GM19455 (cell line): ENCODE results near the gene NTN4.
"Not testable (repeated sequence)": the region's sequence is repeated elsewhere in the genome, so short reads cannot be mapped to it uniquely, and the experiment has no call there.

Experiments used
- ATAC-seq: cut with Tn5 transposase; IDR thresholded peaks from one replicate; pipeline ENCODE4 v1.9.1; 2021; ENCODE audit not compliant: unreplicated experiment

The NTN4 gene

GRCh38 chr12:95790033-95790916 is at the start of gene NTN4:
TSS of gene NTN4 (minus strand) at chr12:95790764. CDS start at chr12:95790309, 455 bp downstream.
- ATAC-seq, result no peak

DNA sequence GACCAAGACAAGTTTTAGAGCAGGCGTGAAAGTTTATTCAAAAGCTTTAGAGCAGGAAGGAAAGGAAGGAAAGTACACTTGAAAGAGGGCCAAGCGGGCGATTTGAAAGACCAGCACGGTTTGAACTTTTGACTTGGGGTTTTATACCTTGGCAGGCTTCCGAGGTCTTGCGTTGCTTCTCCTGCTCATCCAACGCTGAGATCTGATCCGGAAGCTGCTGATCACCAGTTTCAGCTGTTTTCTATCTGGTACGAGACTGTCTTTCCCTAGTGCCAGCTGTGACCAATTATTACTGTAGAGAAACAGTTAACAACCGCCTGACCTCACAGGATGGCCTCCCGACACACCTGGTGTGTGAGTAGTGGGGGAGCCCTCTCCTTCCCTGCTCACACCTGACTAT is 47.6 kb upstream of the NTN4 start:
- ATAC-seq, result no peak

DNA sequence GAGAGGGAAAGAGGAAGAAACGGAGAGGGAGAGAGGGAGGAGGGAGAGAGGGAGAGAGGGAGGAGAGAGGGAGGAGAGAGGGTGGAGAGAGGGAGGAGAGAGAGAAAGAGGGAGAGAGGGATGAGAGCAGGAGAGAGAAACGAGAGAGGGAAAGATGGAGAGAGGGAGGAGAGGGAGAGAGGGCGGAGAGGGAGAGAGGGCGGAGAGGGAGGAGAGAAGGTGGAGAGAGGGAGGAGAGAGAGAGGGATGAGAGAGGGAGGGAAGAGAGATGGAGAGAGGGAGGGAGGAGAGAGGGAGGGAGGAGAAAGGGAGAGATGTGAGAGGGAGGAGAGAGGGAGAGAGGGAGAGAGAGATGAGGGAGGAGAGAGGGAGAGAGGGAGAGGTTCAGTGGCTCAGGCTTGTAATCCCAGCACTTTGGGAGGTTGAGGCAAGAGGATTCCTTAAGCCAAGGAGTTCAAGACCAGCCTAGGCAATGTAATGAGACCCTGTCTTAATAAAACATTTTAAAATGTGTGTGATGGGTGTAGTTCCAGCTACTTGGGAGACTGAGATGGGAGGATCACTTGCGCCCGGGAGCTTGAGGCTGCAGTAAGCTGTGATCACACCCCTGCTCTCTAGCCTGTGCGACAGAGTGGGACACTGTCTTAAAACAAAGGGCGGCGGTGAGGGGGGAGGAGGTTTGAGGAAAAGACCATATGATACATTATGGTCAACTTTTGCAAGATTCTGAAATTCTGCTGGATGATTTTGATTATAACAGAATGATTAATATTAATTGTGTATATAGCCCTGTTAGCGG is 46.9 kb upstream of the NTN4 start:
- no peak for ATAC-seq

- no peak for ATAC-seq
These were observed 46.2 kb upstream of the NTN4 start for GRCh38 chr12:95836630-95837239.

- no peak for ATAC-seq
These were observed 45.6 kb upstream of the NTN4 start for GRCh38 chr12:95836185-95836609.

- ATAC-seq, result no peak
These were observed 44.0 kb upstream of the NTN4 start for GRCh38 chr12:95834572-95834971.

DNA sequence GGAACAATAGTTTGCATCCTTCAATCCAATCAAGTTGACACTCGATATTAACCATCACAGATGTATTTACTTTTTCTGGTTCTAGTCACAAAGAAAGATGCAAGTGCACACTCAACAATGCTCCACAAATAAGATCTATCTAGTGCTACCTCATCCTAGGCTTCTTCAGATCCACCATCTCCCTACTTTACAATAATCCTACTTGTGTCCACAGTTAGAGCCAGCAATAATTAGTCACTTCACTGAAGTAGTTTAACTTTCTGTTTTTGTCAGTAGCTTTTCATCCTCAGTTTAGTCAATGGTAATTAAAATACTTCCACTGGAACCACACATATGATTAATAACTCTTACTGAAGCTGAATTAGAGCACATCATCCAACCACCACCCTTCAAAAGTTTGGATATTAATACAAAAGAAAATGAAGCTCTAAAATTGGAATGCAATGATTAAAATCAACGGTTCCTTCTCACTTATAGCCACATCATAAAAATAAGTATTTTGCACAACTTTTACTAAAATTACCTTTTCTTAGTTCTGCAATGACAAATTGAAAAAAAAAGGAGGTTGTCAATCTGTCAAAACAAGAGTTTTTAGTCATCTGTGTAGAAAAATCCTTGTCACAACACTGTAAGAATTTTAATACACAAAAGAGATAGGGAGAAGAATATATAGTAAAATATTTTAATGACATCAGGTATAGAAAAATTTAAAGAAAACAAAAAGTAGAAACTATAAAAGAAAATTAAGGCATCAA is 39.9 kb upstream of the NTN4 start:
- ATAC-seq, result no peak

GRCh38 chr12:95829395-95829794 is 38.8 kb upstream of the NTN4 start:
- no peak for ATAC-seq

- ATAC-seq, result no peak
These were observed 29.6 kb upstream of the NTN4 start for GRCh38 chr12:95820096-95820703.

GRCh38 chr12:95815632-95816212 is 25.2 kb upstream of the NTN4 start:
- ATAC-seq, result no peak

DNA sequence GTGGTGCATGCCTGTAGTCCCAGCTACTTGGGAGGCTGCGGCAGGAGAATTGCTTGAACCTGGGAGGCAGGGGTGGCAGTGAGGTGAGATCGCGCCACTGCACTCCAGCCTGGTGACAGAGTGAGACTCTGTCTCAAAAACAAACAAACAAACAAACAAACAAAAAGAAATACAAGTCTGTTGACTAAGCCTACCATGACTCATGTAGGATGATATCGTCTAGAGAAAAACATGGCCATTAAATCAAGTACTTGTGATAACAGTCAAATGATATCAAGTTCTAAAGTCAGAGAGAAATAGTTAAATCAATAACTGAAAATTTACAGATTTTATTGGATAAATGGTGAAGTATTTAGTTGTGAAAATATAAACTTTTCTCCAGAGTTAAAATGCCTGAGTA is 21.6 kb upstream of the NTN4 start:
- not testable (repeated sequence) for ATAC-seq

GRCh38 chr12:95810411-95810810 is 19.8 kb upstream of the NTN4 start:
- ATAC-seq, result no peak

- ATAC-seq, result no peak
These were observed 18.6 kb upstream of the NTN4 start for GRCh38 chr12:95809000-95809680.

DNA sequence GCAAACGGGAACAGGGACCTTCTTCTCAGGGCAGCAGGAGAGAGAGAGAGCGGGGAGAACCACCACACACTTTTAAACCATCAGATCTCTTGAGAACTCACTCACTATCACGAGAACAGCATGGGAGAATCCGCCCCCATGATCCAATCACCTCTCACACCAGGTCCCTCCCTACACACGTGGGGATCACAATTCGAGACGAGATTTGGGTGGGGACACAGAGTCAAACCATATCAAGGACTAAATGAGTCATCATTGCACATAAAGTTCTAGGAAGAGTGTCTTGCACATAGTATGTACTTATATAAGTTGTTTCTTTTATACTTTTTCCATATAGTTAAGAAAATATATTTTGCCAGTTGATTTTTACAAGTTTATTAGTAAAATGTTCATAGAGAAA is 17.6 kb upstream of the NTN4 start:
- no peak for ATAC-seq

DNA sequence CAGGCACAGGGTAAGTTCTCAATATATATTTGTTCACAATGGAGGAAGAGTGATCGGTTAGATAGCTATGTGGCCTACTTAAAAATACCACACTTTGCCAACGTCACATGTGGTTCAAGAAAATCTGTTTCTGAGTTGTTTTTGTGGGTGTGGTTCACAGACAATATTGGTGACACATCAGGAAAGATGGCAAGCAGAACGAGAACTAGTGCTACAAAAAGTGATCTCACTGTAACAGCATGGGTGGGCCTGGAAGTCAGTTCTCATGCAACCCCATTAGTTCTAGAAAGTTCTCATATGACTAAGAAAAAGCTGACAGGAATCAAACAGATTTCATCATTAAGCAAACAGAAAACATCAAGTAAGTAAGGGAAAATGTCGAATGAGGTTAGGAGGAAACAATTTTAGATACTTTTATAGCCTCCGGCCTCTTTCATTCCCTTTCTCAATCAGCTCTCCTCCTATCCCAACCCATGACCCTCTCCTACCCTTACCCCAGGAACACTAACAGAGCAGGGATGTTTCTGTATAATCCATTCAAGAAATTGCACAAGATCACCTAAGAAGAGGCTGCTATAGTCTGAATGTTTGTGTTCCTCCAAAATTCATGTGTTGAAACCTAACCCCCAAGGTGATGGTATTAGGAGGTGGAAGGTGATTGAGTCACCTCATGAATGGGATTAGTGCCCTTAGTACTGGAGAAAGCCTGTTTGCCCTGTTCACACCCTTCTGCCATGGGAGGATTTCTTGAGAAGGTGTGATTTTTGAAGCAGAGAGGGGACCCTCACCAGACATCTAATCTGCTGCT is 15.5 kb upstream of the NTN4 start:
- ATAC-seq, result no peak

DNA sequence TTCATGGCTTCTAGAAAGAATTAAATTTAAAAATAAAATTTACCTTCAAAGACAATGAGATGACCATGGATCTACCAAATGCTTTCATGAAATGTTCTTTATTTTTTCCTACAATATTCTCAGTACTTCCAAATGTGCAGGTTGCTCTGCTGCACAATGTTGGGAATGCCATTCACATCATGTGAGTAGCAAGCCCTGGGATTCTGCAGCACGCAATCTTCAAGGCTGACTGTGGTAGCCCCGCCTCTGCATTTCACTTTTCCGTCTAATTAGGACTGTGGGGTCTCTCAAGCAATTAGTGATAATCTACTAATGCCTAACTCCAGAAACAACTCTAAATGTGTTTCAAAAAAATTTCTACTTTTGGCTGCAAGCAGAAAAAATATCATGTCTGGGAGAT is 13.7 kb upstream of the NTN4 start:
- no peak for ATAC-seq

GRCh38 chr12:95803817-95804216 is 13.3 kb upstream of the NTN4 start:
- ATAC-seq, result no peak

- ATAC-seq, result no peak
These were observed 12.1 kb upstream of the NTN4 start for GRCh38 chr12:95802482-95803270.
